ENCODE data around the gene ZNF503.

DNA sequence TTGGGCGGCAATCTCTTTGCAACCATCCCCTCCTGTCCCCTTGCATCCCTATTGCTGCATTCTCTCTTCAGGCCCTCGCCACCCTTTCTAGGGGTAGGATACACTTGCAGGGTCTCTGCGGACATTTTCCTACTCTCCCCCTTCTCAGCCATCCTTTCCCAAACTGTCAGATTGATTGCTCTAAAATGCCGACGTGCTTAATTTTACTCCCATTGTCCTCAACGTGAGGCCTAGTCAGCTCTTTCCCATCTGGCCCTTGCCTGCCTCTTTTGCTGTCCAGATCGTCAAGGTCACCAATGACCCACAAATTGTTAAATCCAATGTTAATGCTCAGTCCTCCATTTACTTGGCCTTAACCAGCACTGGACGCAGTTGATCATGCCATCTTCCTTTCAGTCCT, 17.1 kb upstream of the ZNF503 start:
- TF ChIP-seq HMGXB4 (CRISPR knock-in tag; IDR thresholded peaks at IDR 0.05; ENCODE audit: borderline replicate concordance), result no peak
- TF ChIP-seq CEBPB (IDR thresholded peaks at IDR 0.05), result no peak
- TF ChIP-seq ZFP36 (IDR thresholded peaks at IDR 0.05; ENCODE audit: borderline replicate concordance, partially characterized antibody), result no peak
- TF ChIP-seq SMC3 (IDR thresholded peaks at IDR 0.05), result no peak
- no peak for TF ChIP-seq FOSL2 (IDR thresholded peaks at IDR 0.05)
- TF ChIP-seq FOSL2 (CRISPR knock-in tag; IDR thresholded peaks at IDR 0.05), result no peak
- no peak for TF ChIP-seq CTCF (IDR thresholded peaks at IDR 0.05)

Data from A549 (cell line).